ENCODE results near the gene HPRT1.

DNA sequence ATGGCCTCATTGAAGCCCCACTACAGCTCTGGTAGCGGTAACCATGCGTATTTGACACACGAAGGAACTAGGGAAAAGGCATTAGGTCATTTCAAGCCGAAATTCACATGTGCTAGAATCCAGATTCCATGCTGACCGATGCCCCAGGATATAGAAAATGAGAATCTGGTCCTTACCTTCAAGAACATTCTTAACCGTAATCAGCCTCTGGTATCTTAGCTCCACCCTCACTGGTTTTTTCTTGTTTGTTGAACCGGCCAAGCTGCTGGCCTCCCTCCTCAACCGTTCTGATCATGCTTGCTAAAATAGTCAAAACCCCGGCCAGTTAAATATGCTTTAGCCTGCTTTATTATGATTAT is 876 bp downstream of the HPRT1 start:
- TF ChIP-seq, protein P1, sequence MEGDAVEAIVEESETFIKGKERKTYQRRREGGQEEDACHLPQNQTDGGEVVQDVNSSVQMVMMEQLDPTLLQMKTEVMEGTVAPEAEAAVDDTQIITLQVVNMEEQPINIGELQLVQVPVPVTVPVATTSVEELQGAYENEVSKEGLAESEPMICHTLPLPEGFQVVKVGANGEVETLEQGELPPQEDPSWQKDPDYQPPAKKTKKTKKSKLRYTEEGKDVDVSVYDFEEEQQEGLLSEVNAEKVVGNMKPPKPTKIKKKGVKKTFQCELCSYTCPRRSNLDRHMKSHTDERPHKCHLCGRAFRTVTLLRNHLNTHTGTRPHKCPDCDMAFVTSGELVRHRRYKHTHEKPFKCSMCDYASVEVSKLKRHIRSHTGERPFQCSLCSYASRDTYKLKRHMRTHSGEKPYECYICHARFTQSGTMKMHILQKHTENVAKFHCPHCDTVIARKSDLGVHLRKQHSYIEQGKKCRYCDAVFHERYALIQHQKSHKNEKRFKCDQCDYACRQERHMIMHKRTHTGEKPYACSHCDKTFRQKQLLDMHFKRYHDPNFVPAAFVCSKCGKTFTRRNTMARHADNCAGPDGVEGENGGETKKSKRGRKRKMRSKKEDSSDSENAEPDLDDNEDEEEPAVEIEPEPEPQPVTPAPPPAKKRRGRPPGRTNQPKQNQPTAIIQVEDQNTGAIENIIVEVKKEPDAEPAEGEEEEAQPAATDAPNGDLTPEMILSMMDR (IDR thresholded peaks at IDR 0.05 in 8 of 11, conservative IDR thresholded peaks at IDR 0.05 in 3 of 11) = no peak
- TF ChIP-seq POLR2A (IDR thresholded peaks at IDR 0.05) = no peak
